GM18526 (cell line): Measurements from ENCODE around the gene PPP2R3A.

Experiments used
- POLR2A ChIP-seq: IDR thresholded peaks from 3 replicates; pipeline ENCODE4 v1.6.1; 2011; ENCODE audit not compliant: insufficient read length; ENCODE audit errors: extremely low read depth

Gene PPP2R3A, protein sequence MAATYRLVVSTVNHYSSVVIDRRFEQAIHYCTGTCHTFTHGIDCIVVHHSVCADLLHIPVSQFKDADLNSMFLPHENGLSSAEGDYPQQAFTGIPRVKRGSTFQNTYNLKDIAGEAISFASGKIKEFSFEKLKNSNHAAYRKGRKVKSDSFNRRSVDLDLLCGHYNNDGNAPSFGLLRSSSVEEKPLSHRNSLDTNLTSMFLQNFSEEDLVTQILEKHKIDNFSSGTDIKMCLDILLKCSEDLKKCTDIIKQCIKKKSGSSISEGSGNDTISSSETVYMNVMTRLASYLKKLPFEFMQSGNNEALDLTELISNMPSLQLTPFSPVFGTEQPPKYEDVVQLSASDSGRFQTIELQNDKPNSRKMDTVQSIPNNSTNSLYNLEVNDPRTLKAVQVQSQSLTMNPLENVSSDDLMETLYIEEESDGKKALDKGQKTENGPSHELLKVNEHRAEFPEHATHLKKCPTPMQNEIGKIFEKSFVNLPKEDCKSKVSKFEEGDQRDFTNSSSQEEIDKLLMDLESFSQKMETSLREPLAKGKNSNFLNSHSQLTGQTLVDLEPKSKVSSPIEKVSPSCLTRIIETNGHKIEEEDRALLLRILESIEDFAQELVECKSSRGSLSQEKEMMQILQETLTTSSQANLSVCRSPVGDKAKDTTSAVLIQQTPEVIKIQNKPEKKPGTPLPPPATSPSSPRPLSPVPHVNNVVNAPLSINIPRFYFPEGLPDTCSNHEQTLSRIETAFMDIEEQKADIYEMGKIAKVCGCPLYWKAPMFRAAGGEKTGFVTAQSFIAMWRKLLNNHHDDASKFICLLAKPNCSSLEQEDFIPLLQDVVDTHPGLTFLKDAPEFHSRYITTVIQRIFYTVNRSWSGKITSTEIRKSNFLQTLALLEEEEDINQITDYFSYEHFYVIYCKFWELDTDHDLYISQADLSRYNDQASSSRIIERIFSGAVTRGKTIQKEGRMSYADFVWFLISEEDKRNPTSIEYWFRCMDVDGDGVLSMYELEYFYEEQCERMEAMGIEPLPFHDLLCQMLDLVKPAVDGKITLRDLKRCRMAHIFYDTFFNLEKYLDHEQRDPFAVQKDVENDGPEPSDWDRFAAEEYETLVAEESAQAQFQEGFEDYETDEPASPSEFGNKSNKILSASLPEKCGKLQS (N-terminal part only)

DNA sequence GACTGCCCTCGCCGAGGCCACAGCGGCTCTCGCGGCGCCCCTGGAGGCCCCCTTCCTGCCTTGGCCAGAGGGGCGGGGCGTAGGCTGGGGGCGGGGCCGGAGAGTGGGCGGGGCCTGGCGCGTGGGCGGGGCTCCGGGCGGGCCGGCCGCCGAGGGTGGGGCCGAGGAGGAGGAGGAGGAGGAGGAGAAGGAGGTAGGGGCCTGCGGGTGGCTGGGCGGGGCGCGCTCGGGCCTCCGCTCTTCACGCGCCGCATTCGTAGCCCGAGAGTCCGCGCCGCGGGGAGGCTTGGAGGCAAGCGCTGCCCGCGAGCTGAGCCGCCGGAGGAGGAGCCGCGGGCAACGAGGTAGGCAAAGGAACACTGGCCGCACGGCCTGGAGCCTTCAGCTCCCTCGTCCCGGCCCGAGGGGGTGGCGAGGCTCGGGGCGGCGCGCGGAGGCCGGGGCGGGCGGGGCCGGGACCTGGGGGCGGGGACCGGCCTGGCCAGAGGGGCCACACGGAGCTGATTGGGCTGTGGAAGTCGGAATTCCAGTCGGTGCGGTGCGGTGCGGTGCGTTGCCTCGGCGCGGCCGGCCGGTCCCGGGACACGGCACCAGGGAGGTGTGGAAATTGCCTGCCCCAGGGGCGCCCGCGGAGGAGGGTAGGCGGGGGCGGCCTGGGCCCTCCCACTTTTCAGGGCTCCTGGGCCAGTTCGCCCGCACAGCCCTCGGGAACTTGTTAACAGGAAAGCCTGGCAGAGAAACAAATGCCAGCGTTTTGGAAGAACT is at the start of gene PPP2R3A:
TSS of gene PPP2R3A (plus strand) at position 223 of the 765 bp plus-strand sequence. CDS start 35,771 bp downstream, outside the sequence.
- TF ChIP-seq POLR2A: no peak

DNA sequence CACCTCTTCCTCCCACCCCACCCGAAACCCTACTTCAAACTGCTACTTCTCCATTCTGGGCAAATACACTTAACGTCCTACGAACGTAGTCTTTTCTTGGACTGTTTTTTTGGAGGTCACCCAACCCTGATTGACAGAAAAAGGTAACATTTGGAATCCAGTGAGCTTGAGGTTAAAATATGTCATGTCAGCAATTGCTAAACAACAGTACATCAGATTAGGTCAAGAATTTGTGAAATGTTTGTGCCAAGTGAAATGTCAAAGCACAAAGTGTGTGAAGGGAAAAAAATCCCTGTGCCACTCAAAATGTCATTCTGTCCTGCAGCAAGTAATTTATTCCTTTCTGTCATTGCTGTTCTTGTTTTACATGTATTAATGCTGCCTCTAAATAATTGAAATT is 49.2 kb upstream of the PPP2R3A start:
- no peak for TF ChIP-seq POLR2A

DNA sequence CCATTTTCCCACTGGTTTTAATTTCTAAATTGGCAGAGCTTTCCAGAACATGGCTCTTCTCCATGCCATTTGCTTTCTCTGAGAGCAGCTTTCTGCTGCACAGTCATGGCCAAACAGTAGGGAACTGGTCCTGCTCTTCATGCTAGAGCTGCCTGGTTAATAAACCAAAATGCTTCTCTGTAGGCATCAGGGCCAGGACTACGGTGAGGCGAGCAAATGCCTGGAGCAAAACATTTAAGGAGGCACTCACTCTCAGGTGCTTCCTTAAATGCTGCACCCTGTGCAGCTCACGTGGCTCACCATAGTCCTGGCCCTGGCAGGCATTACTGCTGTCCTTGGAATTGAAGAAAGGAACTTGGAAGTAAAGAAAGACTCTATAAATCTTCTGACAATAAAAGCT is 48.5 kb upstream of the PPP2R3A start:
- no peak for TF ChIP-seq POLR2A

DNA sequence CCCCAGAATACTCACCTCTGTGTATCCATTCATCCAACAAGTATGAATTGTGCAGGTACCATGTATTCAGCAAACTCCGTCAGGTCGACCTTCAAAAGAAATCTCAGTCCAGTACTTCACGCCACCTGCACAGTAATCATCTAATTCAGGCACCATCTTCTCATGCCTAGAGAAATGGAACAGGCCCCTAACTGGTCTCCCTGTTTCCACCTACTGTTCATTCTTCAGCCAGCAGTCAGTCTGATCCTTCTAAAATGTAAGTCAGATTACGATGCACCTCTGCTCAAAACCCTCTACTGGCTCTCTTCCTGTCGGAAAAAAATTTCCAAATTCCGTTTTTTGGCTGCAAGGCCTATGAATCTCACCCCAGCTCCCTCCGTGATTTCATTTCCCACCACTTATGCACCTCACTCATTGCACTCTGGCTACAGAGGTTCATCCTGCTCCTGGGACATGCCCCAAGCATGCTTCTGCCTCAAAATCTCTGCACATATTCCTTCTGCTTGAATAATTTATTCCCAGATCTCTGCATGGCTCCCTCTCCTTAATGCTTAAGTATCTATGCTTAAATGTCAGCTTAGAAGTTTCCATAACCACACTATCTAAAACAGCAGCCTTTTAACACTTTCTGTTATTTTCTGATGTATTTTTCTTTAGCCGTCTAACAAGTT is 47.5 kb upstream of the PPP2R3A start:
- no peak for TF ChIP-seq POLR2A

DNA sequence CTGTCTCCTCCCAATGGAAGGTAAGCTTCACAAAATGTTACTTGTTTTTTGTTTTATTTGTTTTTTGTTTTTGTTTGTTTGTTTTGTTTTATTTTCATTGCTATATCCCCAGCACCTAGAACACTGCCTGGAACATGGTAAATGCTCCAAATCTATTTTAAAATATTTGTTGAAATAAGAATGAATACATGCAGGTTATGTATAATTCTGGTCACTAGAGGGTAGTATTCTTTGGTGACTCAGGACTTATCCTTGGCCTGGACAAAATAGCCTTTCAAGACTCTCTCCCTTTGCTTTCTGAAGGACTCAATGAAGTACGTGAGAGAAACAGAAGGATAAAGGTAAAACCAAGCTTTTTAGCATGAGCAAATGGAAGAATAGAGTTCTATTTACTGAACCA is 46.9 kb upstream of the PPP2R3A start:
- TF ChIP-seq POLR2A: no peak

DNA sequence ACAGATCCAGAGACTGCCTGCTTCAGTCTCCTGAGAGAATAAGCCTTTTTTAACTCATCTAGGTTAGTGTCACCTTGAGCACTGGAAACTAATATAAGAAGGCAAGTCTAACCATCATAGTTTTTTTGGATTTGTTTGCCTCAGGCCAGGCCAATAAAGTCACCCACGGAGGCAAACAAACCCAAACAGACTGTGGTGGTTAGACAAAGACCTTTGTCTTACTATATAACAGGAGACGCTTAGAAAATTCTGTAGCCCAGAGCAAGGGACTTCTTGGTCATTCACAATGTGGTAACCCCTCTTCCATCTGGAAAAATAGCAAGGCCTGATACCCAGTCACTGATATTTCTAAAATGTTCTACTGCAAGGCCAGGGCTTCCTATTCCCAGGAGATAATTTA is 45.3 kb upstream of the PPP2R3A start:
- TF ChIP-seq POLR2A: no peak

DNA sequence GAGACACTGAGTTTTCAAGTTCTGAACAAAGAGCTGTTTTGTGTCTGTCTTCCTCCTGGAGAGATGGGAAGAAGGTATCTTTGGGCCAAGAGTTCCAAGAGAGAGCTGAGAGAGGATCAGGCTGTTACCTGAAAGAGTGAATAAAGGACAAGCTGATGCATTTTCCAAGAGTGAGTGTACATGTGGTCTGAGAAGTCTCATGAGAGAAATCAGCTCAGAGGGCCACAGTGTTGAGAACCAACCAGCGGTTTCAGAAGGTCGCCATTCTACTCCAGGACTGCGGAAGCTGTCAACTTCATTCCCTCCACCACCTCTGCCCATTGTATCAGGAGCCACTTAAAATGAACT is 42.7 kb upstream of the PPP2R3A start:
- no peak for TF ChIP-seq POLR2A

DNA sequence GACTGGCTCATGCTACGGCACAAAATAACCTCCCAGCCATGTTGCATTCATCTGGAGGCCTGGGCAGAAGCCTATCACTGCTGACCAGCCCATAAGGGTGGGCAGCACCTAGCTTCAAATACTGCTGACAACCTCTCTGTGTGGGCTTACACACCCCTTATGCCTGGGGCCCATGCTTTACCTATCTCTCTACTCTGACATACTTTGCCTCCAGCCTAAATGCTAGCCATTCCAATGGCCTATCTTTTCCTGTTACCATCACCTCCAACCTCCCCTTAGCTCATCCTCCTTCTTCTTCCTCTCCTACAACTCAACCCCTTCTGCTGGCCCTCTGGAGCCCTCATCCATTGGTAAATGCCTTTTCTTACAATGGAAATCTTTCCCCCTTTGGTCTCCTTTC is 41.0 kb upstream of the PPP2R3A start:
- TF ChIP-seq POLR2A: no peak

DNA sequence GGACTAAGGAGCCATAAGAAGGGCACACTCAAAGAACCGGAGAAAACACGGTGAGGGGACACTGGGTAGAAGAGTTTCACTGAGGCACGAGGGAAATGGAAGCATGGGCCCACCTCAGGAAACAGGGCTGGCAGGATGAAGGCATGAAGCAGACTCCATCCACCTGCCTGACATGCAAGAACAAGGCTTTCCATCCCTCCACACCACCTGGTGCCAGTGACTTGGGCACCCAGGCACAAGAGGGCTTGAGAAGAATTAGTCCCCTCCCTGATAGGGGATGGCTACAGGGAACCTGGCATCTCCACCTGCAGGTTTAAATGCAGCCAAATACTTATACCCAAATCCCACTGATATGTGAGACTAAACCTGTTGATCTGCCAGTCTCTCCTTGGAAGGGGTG is 38.9 kb upstream of the PPP2R3A start:
- no peak for TF ChIP-seq POLR2A

DNA sequence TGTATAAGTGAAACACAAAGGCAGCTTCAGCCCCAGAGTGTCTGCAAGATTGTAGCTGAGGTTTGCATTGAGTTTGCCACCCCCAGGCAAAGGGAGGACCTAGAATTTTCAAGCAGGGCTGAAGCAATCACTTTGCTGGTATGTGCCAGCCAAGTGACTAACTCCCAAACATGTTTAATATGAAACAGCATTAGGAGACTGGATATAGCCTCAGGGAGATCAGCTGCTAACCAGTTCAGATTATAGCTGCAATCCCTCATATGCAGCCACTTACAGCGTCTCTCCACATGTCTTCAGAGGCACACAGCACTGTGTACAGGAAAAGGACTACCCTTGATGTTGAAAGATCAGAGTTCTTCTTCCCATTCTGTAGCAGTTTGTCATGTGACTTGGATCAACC is 38.4 kb upstream of the PPP2R3A start:
- no peak for TF ChIP-seq POLR2A

DNA sequence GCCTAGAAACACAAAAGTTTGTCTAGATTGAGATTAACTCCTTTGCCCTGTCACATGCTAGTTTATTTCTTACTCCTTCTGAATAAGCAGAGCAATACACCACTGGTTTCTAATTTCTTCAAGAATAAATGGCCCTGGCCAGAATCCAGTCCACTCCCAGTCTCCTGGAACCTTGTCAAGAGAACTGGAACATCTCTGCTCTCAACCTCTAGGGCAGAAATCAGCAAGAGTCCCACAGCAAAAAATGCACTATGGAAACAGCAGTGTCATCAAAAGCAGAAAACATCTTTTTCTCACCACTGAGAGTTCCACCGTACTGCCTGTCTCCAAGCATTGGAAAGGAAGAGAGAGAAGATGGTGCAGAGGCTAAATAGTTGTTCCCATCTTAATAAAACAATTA is 35.9 kb upstream of the PPP2R3A start:
- no peak for TF ChIP-seq POLR2A

DNA sequence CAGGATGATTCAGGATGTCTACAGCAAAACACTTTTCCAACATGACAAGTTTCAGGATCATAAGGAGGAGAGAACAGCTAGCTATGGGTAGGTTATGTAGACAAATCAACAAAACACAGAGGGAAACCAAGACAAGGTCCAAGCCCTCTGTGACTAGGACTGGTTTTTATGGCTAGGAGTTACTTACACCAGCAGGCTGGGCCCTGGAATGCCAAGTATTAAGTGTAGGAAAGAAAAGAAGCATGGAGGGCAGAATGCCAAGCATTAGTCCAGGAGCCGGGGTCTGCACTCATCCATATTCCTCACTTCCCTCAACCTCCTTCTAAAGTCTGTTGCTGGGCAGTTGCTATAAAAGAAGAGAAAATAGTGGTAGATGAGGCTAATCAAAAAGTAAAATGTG is 35.3 kb upstream of the PPP2R3A start:
- TF ChIP-seq POLR2A: no peak

DNA sequence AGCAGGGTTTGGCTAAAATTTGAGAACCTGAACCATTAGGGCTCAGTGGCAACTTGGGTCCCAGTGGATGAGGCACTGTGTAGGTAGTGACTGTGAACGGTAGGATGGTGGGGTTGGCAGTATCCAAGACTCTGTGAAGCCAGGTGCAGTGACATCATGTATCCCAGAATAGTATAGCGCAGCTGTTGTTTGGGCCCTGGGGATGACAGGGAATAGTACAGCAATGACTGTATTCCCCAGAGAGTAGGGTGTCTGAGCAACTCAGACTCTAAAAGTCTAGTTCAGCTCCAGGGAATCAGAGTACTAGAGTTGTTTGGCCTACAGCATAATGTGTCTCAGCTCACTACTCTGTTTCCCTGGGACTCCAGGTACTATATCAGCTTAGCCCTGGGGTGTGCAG is 20.7 kb upstream of the PPP2R3A start:
- TF ChIP-seq POLR2A: no peak

DNA sequence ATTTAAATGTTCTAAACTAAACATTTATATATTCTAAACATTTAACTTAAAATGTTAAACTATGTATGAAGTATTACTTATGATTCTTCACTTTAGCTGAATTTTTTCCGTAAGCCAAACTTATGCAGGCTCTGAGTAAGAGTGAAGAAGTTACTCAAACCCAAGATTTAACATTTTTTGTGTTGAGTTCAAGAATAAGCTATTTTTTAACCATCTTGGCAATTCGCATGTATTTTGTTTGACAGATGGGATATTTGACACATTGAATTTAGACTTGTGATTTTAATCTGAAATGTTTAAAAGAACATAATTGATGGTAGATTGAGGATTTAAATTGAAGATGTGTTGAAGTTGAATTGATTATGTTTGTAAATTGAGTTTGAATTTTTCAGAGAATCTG is 14.6 kb upstream of the PPP2R3A start:
- TF ChIP-seq POLR2A: no peak
